ENCODE measurements around the gene CADM4. TPM values are rescaled to one million over a fixed set of nuclear protein-coding genes. Genes with fewer than 3 reads are reported as not detected.
"Not testable (repeated sequence)": the region's sequence is repeated elsewhere in the genome, so short reads cannot be mapped to it uniquely, and the experiment has no call there.

CADM4 gene
- polyA plus RNA-seq, 4 donors, result 1.1 to 6.8 (median 4.9) TPM; not detected in 1

GRCh38 chr19:43587029-43587428 is 52.6 kb downstream of the CADM4 start:
- not testable (repeated sequence) for H3K27me3 ChIP-seq (ENCODE audit: control insufficient read depth in 3 of 3, insufficient read depth in 3 of 3, low read length in 3 of 3); DNase-seq; H3K27ac ChIP-seq (ENCODE audit: low read depth in 1 of 3, low read length in 2 of 3); H3K9me3 ChIP-seq (ENCODE audit: control insufficient read depth in 2 of 2, insufficient read depth in 1 of 2, low read depth in 1 of 2, low read length in 1 of 2); FAIRE-seq; H3K4me1 ChIP-seq (ENCODE audit: control insufficient read depth in 3 of 3, insufficient read depth in 2 of 3, low read depth in 1 of 3, low read length in 2 of 3); H3K4me3 ChIP-seq (ENCODE audit: low read depth in 1 of 3, low read length in 3 of 3)
- H3K36me3 ChIP-seq (ENCODE audit: control insufficient read depth in 3 of 3, insufficient read depth in 2 of 3, low read depth in 1 of 3, low read length in 3 of 3), result peaks cover 0 to 54% (median 2%) of the 10 kb centered on the region in 3 donors
- 94 to 99% (median 98%) methylated on average over 3 of the region's 3 CpGs for WGBS, 3 donors

DNA sequence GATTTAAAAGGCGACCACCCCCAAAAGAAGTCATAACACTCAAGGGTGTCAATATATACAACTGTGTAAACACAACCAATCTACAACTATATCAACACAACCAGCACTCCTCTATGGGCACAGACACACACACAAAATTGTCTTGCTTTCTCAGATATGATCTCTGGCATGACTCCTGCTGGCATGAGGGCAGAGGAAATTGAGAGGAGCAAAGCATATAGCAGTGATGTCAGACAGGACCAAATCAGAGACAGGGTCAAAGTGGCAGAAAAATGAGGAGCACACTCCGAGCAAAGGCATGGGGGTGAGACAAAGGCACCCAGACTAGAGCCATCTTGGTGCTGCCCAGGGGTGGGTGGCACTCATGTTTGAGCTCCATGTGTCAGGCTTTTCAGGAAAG is 53.3 kb downstream of the CADM4 start:
- no peak for DNase-seq
- H3K36me3 ChIP-seq (ENCODE audit: control insufficient read depth in 3 of 3, insufficient read depth in 2 of 3, low read depth in 1 of 3, low read length in 3 of 3), result peaks cover 0 to 47% (median 2%) of the 10 kb centered on the region in 3 donors
- H3K27me3 ChIP-seq (ENCODE audit: control insufficient read depth in 3 of 3, insufficient read depth in 3 of 3, low read length in 3 of 3), result no peaks in the 10 kb centered on the region
- no peak for FAIRE-seq
- no peak overlapping the region for H3K27ac ChIP-seq (ENCODE audit: low read depth in 1 of 3, low read length in 2 of 3)
- H3K9me3 ChIP-seq (ENCODE audit: control insufficient read depth in 2 of 2, insufficient read depth in 1 of 2, low read depth in 1 of 2, low read length in 1 of 2), result no peaks in the 10 kb centered on the region
- H3K4me3 ChIP-seq (ENCODE audit: low read depth in 1 of 3, low read length in 3 of 3), result no peak overlapping the region
- 70 to 93% (median 88%) methylated on average over 2 of the region's 2 CpGs for WGBS, 3 donors
- H3K4me1 ChIP-seq (ENCODE audit: control insufficient read depth in 3 of 3, insufficient read depth in 2 of 3, low read depth in 1 of 3, low read length in 2 of 3), result peaks cover 0 to 16% (median 0%) of the 10 kb centered on the region in 3 donors

- Histone ChIP-seq H3K4me1 (ENCODE audit: control insufficient read depth in 3 of 3, insufficient read depth in 2 of 3, low read depth in 1 of 3, low read length in 2 of 3) (peaks cover 0 to 28% (median 0%) of the 10 kb centered on the region in 3 donors), H3K27me3 (ENCODE audit: control insufficient read depth in 3 of 3, insufficient read depth in 3 of 3, low read length in 3 of 3) (no peaks in the 10 kb centered on the region), H3K36me3 (ENCODE audit: control insufficient read depth in 3 of 3, insufficient read depth in 2 of 3, low read depth in 1 of 3, low read length in 3 of 3) (peaks cover 0 to 29% (median 2%) of the 10 kb centered on the region in 3 donors), H3K27ac (ENCODE audit: low read depth in 1 of 3, low read length in 2 of 3) (peak overlapping the region in 2 of 3 donors; percentile 51 to 70), H3K4me3 (ENCODE audit: low read depth in 1 of 3, low read length in 3 of 3) (no peak overlapping the region), H3K9me3 (ENCODE audit: control insufficient read depth in 2 of 2, insufficient read depth in 1 of 2, low read depth in 1 of 2, low read length in 1 of 2) (no peaks in the 10 kb centered on the region)
- FAIRE-seq, result no peak
- WGBS, 3 donors, result 70 to 95% (median 90%) methylated on average over 1 of the region's 1 CpG
- DNase-seq, result peak in 1 of 2 donors; percentile 28
Measured at GRCh38 chr19:43584484-43584883, 55.2 kb downstream of the CADM4 start.

DNA sequence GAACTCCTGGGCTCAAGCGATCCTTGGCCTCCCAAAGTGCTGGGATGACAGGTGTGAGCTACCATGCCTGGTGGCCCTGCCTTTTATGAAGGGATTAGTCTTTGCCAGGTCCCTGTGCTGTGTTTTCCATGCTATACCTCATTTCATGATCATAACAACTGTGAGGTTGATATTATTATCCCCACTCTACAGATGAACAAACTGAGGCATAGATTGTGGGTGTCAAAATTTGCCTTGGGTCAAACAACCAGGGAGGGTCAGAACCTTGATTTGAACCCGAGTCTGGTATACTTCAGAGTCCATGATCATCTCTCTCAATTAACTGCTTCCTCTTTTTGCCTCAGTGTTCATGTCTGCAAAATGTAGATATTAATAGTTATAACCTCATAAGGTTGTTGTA is 57.2 kb downstream of the CADM4 start:
- Histone ChIP-seq H3K36me3 (ENCODE audit: control insufficient read depth in 3 of 3, insufficient read depth in 2 of 3, low read depth in 1 of 3, low read length in 3 of 3) (peaks cover 0 to 23% (median 2%) of the 10 kb centered on the region in 3 donors), H3K4me3 (ENCODE audit: low read depth in 1 of 3, low read length in 3 of 3) (no peak overlapping the region), H3K27ac (ENCODE audit: low read depth in 1 of 3, low read length in 2 of 3) (no peak overlapping the region), H3K9me3 (ENCODE audit: control insufficient read depth in 2 of 2, insufficient read depth in 1 of 2, low read depth in 1 of 2, low read length in 1 of 2) (no peaks in the 10 kb centered on the region), H3K27me3 (ENCODE audit: control insufficient read depth in 3 of 3, insufficient read depth in 3 of 3, low read length in 3 of 3) (no peaks in the 10 kb centered on the region), H3K4me1 (ENCODE audit: control insufficient read depth in 3 of 3, insufficient read depth in 2 of 3, low read depth in 1 of 3, low read length in 2 of 3) (peaks cover 0 to 28% (median 0%) of the 10 kb centered on the region in 3 donors)
- FAIRE-seq (no peak), DNase-seq (no peak)
- WGBS, 3 donors, result 90 to 93% (median 92%) methylated on average over 2 of the region's 2 CpGs

GRCh38 chr19:43581467-43581866 is 58.2 kb downstream of the CADM4 start:
- DNase-seq (peak in 1 of 2 donors; percentile 28), FAIRE-seq (no peak)
- peaks cover 0 to 28% (median 0%) of the 10 kb centered on the region in 3 donors for H3K4me1 ChIP-seq (ENCODE audit: control insufficient read depth in 3 of 3, insufficient read depth in 2 of 3, low read depth in 1 of 3, low read length in 2 of 3)
- no peak overlapping the region for H3K27ac ChIP-seq (ENCODE audit: low read depth in 1 of 3, low read length in 2 of 3)
- H3K4me3 ChIP-seq (ENCODE audit: low read depth in 1 of 3, low read length in 3 of 3), result peak overlapping the region in 1 of 3 donors; percentile 80
- H3K36me3 ChIP-seq (ENCODE audit: control insufficient read depth in 3 of 3, insufficient read depth in 2 of 3, low read depth in 1 of 3, low read length in 3 of 3), result peaks cover 0 to 21% (median 0%) of the 10 kb centered on the region in 3 donors
- no peaks in the 10 kb centered on the region for H3K27me3 ChIP-seq (ENCODE audit: control insufficient read depth in 3 of 3, insufficient read depth in 3 of 3, low read length in 3 of 3)
- 65 to 70% (median 66%) methylated on average over 7 of the region's 7 CpGs for WGBS, 3 donors
- no peaks in the 10 kb centered on the region for H3K9me3 ChIP-seq (ENCODE audit: control insufficient read depth in 2 of 2, insufficient read depth in 1 of 2, low read depth in 1 of 2, low read length in 1 of 2)

DNA sequence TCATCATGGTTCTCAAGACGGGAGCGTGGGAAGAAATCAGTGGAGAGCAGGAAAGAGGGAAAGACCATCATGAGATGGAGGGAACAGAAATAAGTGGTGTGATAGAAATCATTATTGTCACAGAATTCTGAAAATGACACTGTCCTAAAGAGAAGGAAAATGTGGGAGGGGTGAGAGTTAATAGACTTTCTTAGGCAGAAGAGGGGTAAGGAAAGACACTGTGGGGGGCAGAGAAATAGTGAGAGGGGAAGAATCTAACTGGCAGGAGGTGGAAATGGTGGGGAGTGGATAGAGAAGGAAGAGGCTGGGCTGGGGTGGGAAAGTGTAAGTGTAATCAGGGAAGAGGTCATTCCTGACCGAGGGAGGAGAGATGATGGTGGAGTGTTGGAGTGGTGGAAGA is 60.9 kb downstream of the CADM4 start:
- FAIRE-seq (no peak), DNase-seq (no peak)
- Histone ChIP-seq H3K4me3 (ENCODE audit: low read depth in 1 of 3, low read length in 3 of 3) (no peak overlapping the region), H3K9me3 (ENCODE audit: control insufficient read depth in 2 of 2, insufficient read depth in 1 of 2, low read depth in 1 of 2, low read length in 1 of 2) (no peaks in the 10 kb centered on the region), H3K27ac (ENCODE audit: low read depth in 1 of 3, low read length in 2 of 3) (no peak overlapping the region), H3K4me1 (ENCODE audit: control insufficient read depth in 3 of 3, insufficient read depth in 2 of 3, low read depth in 1 of 3, low read length in 2 of 3) (peaks cover 0 to 34% (median 0%) of the 10 kb centered on the region in 3 donors), H3K36me3 (ENCODE audit: control insufficient read depth in 3 of 3, insufficient read depth in 2 of 3, low read depth in 1 of 3, low read length in 3 of 3) (peaks cover 0 to 8% (median 0%) of the 10 kb centered on the region in 3 donors), H3K27me3 (ENCODE audit: control insufficient read depth in 3 of 3, insufficient read depth in 3 of 3, low read length in 3 of 3) (no peaks in the 10 kb centered on the region)
- 90 to 92% (median 90%) methylated on average over 3 of the region's 3 CpGs for WGBS, 3 donors

DNA sequence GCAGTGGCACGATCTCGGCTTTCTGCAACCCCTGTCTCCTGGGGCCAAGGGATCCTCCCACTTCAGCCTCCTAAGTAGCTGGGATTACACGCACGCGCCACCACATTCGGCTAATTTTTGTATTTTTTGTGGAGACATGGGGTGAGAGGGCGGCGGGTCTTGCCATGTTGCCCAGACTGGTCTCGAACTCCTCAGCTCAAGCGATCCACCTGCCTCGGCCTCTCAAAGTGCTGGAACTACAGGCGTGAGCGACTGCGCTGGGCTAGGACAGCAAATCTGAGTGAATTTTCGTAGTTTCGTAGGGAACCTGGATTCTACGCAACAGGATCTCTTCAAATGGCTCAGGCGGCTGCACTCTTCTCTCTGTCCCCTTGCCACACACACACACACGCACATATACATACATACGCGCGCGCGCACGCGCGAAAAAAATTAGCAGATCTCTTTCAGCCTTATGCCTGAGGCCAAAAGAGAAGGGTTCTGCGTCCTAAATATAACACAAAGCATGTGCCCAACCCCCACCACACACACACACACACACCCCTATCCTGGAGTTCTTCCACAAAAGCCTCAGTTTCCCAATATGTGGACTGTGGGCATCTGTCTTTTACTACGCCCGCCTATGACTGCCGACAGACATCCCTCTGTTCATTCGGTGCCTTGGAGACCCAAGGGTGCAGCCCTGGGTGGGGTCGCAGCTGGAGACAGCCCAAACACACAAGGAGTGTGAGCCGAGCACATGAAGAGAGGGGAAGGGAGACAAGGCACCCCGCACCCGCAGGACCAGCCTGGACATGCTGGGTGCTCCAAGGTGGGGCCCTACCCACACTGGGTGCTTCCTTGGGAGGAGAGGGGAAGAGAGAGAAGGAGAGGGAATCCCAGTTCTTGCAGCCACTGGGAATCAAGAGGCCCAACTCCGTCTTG is 63.4 kb downstream of the CADM4 start:
- H3K4me3 ChIP-seq (ENCODE audit: low read depth in 1 of 3, low read length in 3 of 3), result peak overlapping the region in 2 of 3 donors; percentile 14 to 46
- H3K27me3 ChIP-seq (ENCODE audit: control insufficient read depth in 3 of 3, insufficient read depth in 3 of 3, low read length in 3 of 3), result no peaks in the 10 kb centered on the region
- peaks cover 0 to 11% (median 2%) of the 10 kb centered on the region in 3 donors for H3K36me3 ChIP-seq (ENCODE audit: control insufficient read depth in 3 of 3, insufficient read depth in 2 of 3, low read depth in 1 of 3, low read length in 3 of 3)
- no peak for FAIRE-seq
- 65 to 74% (median 68%) methylated on average over 37 of the region's 37 CpGs for WGBS, 3 donors
- H3K27ac ChIP-seq (ENCODE audit: low read depth in 1 of 3, low read length in 2 of 3), result peak overlapping the region in 2 of 3 donors; percentile 63 to 76
- H3K9me3 ChIP-seq (ENCODE audit: control insufficient read depth in 2 of 2, insufficient read depth in 1 of 2, low read depth in 1 of 2, low read length in 1 of 2), result no peaks in the 10 kb centered on the region
- DNase-seq, result no peak
- H3K4me1 ChIP-seq (ENCODE audit: control insufficient read depth in 3 of 3, insufficient read depth in 2 of 3, low read depth in 1 of 3, low read length in 2 of 3), result peaks cover 0 to 26% (median 0%) of the 10 kb centered on the region in 3 donors

DNA sequence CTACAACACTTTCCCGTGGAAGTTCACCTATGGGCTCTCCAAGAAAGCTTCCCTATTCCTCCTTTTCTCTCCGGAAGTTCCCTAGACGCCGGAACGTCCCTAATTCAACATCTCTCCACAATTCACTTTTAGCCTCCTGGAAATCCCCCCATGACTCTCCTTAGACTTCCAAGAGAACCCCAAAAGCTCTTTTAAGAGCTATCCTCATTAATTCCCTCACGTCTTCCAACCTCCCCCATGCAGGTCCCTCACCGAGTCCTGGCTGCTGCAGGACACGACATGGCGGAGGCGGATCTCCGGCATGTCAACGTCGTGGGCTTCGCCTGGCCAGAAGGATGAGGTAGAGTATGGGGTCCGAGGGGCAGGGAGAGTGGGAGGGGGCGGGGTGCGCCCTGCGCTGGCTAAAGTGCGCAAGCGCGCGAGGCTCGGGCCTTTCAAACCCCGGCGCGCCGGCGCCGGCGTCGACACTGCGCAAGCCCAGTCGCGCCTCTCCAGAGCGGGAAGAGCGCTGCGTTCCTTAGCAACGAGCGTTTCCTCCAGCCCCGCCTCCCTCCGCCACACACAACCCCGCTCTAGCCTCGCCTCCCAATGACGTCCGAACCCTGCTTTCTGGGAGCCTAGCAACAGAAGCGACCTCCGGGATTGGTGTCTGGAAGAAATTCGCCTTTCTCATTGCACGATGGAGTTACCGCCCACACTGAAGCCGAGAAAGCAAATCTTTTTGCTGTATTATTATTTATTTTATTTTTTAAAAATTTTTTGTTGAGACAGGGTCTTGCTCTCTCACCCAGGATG is 64.3 kb downstream of the CADM4 start, which contains the start of the genes PINLYP and XRCC1:
Gene PINLYP (plus strand): TSS at position 646 of the 795 bp plus-strand sequence. CDS start 1,391 bp downstream, outside the sequence.
Gene XRCC1 (minus strand): TSS at position 372 of the 795 bp plus-strand sequence. CDS start 69 bp downstream, at position 303.
- no peaks in the 10 kb centered on the region for H3K27me3 ChIP-seq (ENCODE audit: control insufficient read depth in 3 of 3, insufficient read depth in 3 of 3, low read length in 3 of 3)
- peak within 1 kb of the TSS; percentile 38 to 99 (median 85) for H3K4me3 ChIP-seq (ENCODE audit: low read depth in 1 of 3, low read length in 3 of 3)
- no peaks in the 10 kb centered on the region for H3K9me3 ChIP-seq (ENCODE audit: control insufficient read depth in 2 of 2, insufficient read depth in 1 of 2, low read depth in 1 of 2, low read length in 1 of 2)
- no peak for FAIRE-seq
- H3K4me1 ChIP-seq (ENCODE audit: control insufficient read depth in 3 of 3, insufficient read depth in 2 of 3, low read depth in 1 of 3, low read length in 2 of 3), result peaks cover 0 to 21% (median 0%) of the 10 kb centered on the region in 3 donors
- H3K36me3 ChIP-seq (ENCODE audit: control insufficient read depth in 3 of 3, insufficient read depth in 2 of 3, low read depth in 1 of 3, low read length in 3 of 3), result peaks cover 0 to 17% (median 2%) of the 10 kb centered on the region in 3 donors
- WGBS, 3 donors, result 0 to 1% (median 1%) methylated on average over 36 to 51 of the region's 51 CpGs
- peak; percentile 99 for DNase-seq
- H3K27ac ChIP-seq (ENCODE audit: low read depth in 1 of 3, low read length in 2 of 3), result peak within 1 kb of the TSS; percentile 57 to 83 (median 79)

Data from small intestine (tissue), 7 donors.